Pancreas (tissue), 10 donors: ENCODE results near the gene ELANE. TPM values are rescaled to one million over a fixed set of nuclear protein-coding genes. Genes with fewer than 3 reads are reported as not detected.

ENCODE experiments used
- ATAC-seq, 4 donors: fragments of 200-7000 bp; cut with Tn5 transposase; one replicate each; pipeline versions ENCODE4 v1.8.0 to v1.9.1; 2020; ENCODE audit warnings: mild to moderate bottlenecking in 4 of 4, moderate library complexity in 4 of 4
- DNase-seq, 6 donors: peaks; one replicate each; pipeline ENCODE4 v3.0.0-alpha.2; 2020
- FAIRE-seq: peaks from 2 replicates; lab custom pipeline; 2012; peaks lifted over from hg19 to GRCh38; lab: Jason Lieb, UNC
- H3K27ac ChIP-seq, 4 donors: fragments of 200-600 bp; sonication (generic); 1 replicate in 3 of 4; 2 replicates in 1 of 4; pipeline versions ENCODE4 v1.5.0 to v1.8.0; 2020
- H3K27me3 ChIP-seq, 4 donors: fragments of 200-600 bp; one replicate each; pipeline ENCODE4 v1.8.0; 2021
- H3K36me3 ChIP-seq, 3 donors: fragments of 200-600 bp; sonication (generic) in 1 of 3; one replicate each; pipeline versions ENCODE4 v1.5.0 to v1.8.0; 2020 to 2021
- H3K4me1 ChIP-seq, 3 donors: fragments of 200-600 bp; one replicate each; pipeline ENCODE4 v1.8.0; 2021
- H3K4me3 ChIP-seq, 4 donors: fragments of 200-600 bp; sonication (generic) in 2 of 4; one replicate each; pipeline versions ENCODE4 v1.5.0 to v1.8.0; 2020 to 2021
- H3K9me3 ChIP-seq, 4 donors: fragments of 200-600 bp; one replicate each; pipeline ENCODE4 v1.8.0; 2021
- CTCF ChIP-seq, 4 donors: fragments of 200-600 bp; sonication (generic) in 3 of 4; IDR thresholded peaks; one replicate each; pipeline versions ENCODE4 v1.5.0 to v1.8.0; 2021; ENCODE audit warnings: antibody characterized with exemption in 4 of 4
- WGBS, 2 donors: extraction: QIAGEN DNeasy Blood & Tissue Kit; methylation state at CpG; one replicate each; pipeline ENCODE4 v1.1.7; 2013; 5-methylcytosine and 5-hydroxymethylcytosine counted together
- intact Hi-C, 3 donors: fragments of 100-400 bp; cut with DNase I; formaldehyde crosslinking; loops; one replicate each; pipeline versions ENCODE4 v1.11.1 to v1.14.2; 2022
- polyA plus RNA-seq, 2 donors: library from polyadenylated mRNA; stranded (reverse); fragments of 200-250 nt; gene quantifications; one replicate each; pipeline ENCODE4 v1.2.3, GENCODE V29; 2013
- total RNA-seq, 6 donors: library from RNA; stranded (reverse); fragmentation: NEBNext Ultra II Directional in 4 of 6; extraction: Animal tissue kit (Norgen Biotek cat#: 25700) in 4 of 6; gene quantifications; one replicate each; pipeline versions ENCODE4 v1.2.1 to v1.2.4, GENCODE V29; 2021 to 2023
- donor health status: healthy with polysubstance abuse.
- donor health status: DM: no; HTN: no; CAD: no; lungs with moderate emphysema.
- donor health status: DM: no; HTN: no; CAD: no.
- donor health status: control.
- donor health status: control.
- donor health status: Bipolar disorder and iron deficiency.
- donor health status: DM: yes; HTN: yes; CAD: no.
- donor health status: DM: no; HTN: no; CAD: no.
- donor health status: DM: no; HTN: no; CAD: no.
- donor health status: DM: yes; HTN: yes; CAD: no.

ELANE gene
- total and polyA plus RNA-seq, 8 donors = 0.16 to 0.57 (median 0.27) TPM; not detected in 4

GRCh38 chr19:821231-821824 lies 30.8 kb upstream of the ELANE start:
- intact Hi-C loops = no loop called here
- FAIRE-seq = no peak
- Histone ChIP-seq H3K4me3 (peak overlapping the region in 2 of 4 donors; percentile 13 to 33), H3K27me3 (peaks cover 0 to 9% (median 3%) of the 10 kb centered on the region in 4 donors), H3K27ac (no peak overlapping the region), H3K36me3 (no peaks in the 10 kb centered on the region), H3K4me1 (peaks cover 0 to 5% (median 0%) of the 10 kb centered on the region in 3 donors), H3K9me3 (no peaks in the 10 kb centered on the region)
- 4% methylated on average over 28 to 64 of the region's 64 CpGs for WGBS, 2 donors
- DNase-seq = peak in 3 of 6 donors; percentile 42 to 68 (median 60)
- no peak for TF ChIP-seq CTCF (IDR thresholded peaks at IDR 0.05)
- peak in 1 of 4 donors; percentile 35 for ATAC-seq

GRCh38 chr19:821825-822503 lies 30.1 kb upstream of the ELANE start, which contains the start of gene PLPPR3:
Gene PLPPR3, minus strand, starts transcription at chr19:821955. Its CDS starts 396 bp downstream, at chr19:821559.
- Histone ChIP-seq H3K27ac (no peak within 1 kb of the TSS), H3K27me3 (peaks cover 0 to 9% (median 3%) of the 10 kb centered on the region in 4 donors), H3K9me3 (no peaks in the 10 kb centered on the region), H3K36me3 (no peaks in the 10 kb centered on the region), H3K4me3 (peak within 1 kb of the TSS in 2 of 4 donors; percentile 13 to 33), H3K4me1 (peaks cover 0 to 5% (median 0%) of the 10 kb centered on the region in 3 donors)
- DNase-seq = peak in 1 of 6 donors; percentile 68
- ATAC-seq = peak in 1 of 4 donors; percentile 18
- whole genome bisulfite sequencing, 2 donors = 1 to 2% methylated on average over 23 to 73 of the region's 86 CpGs
- intact Hi-C loops = no loop called here
- TF ChIP-seq CTCF (IDR thresholded peaks at IDR 0.05) = no peak
- FAIRE-seq = no peak

GRCh38 chr19:823565-824121 lies 28.5 kb upstream of the ELANE start:
- Histone ChIP-seq H3K36me3 (no peaks in the 10 kb centered on the region), H3K4me3 (no peak overlapping the region), H3K9me3 (no peaks in the 10 kb centered on the region), H3K27ac (no peak overlapping the region), H3K27me3 (peaks cover 0 to 9% (median 3%) of the 10 kb centered on the region in 4 donors), H3K4me1 (peaks cover 0 to 5% (median 0%) of the 10 kb centered on the region in 3 donors)
- no peak for FAIRE-seq
- 51 to 58% methylated on average over 11 to 12 of the region's 12 CpGs for WGBS, 2 donors
- intact Hi-C loops = no loop called here
- DNase-seq = no peak
- no peak for TF ChIP-seq CTCF (IDR thresholded peaks at IDR 0.05)
- no peak for ATAC-seq

- H3K9me3 ChIP-seq = no peaks in the 10 kb centered on the region
- peak in 2 of 4 donors; percentile 33 to 37 for ATAC-seq
- TF ChIP-seq CTCF (IDR thresholded peaks at IDR 0.05) = no peak
Observed at GRCh38 chr19:824885-825284, 27.2 kb upstream of the ELANE start.

More at GRCh38 chr19:824885-825284, 27.2 kb upstream of the ELANE start:
- WGBS, 2 donors = 82 to 84% methylated on average over 15 of the region's 15 CpGs
- Histone ChIP-seq H3K4me3 (no peak overlapping the region), H3K27ac (no peak overlapping the region), H3K27me3 (peaks cover 0 to 9% (median 3%) of the 10 kb centered on the region in 4 donors), H3K36me3 (no peaks in the 10 kb centered on the region), H3K4me1 (peaks cover 0 to 5% (median 0%) of the 10 kb centered on the region in 3 donors)
- no peak for FAIRE-seq
- DNase-seq = no peak
- intact Hi-C loops = no loop called here
